SK-N-MC (cell line): ENCODE results near the gene CA10.

Source experiments
- EZH2 ChIP-seq: fragments of 200-600 bp; sonication (generic); IDR thresholded peaks from one replicate; pipeline ENCODE4 v1.6.1; 2017; ENCODE audit warnings: antibody characterized with exemption
- FOXP2 ChIP-seq: optimal IDR thresholded peaks from 2 replicates; pipeline ENCODE3; 2011; ENCODE audit warnings: mild to moderate bottlenecking, moderate library complexity; ENCODE audit not compliant: insufficient read depth; ENCODE audit errors: extremely low read length, control extremely low read depth
- POLR2AphosphoS5 ChIP-seq: IDR thresholded peaks from 2 replicates; pipeline ENCODE4 v1.6.1; 2012; ENCODE audit warnings: mild to moderate bottlenecking, low read depth, low read length, borderline replicate concordance

DNA sequence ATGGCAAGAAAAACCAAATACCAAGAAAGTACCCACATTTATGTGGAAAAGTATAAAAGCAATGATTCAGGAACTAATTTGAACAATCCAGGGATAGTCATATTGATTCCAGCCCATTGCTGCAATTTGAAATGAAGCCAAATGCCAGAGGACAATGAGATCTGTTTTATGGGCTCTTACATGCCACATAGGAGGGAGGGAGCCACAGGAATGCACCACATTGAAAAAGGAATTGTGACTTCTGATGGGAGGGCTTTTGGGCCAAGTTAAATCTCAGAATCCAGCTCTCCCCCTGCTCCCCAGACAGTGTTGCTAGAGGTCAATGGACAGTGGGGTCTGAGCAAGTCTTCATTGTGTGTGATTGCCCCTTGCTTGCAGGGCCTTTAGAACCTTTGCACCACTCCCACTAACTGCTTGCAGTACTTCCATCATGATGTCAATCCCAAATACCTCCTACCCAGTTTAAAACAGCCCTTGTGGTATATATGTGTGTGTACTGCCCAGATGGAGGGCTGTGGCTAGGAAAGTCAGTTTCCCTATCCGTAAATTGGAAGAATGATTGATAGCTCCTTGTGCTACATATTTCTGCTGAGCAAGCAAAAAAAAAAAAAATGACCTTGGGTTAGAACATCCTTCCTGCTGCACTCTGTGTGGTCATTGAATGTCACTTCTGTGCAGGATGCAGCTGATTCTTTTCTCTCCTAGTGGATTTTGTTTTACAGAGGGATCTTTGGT, 491.4 kb downstream of the CA10 start:
- TF ChIP-seq POLR2AphosphoS5 (no peak), EZH2 (no peak), FOXP2 (no peak)
